ENCODE results near the gene CPLX1. TPM values are rescaled to one million over a fixed set of nuclear protein-coding genes. Genes with fewer than 3 reads are reported as not detected.

CPLX1 gene
- total and polyA plus RNA-seq, 7 donors, result 0.44 to 2.3 (median 1.4) TPM

- Histone ChIP-seq H3K4me1 (peaks cover 5% of the 10 kb centered on the region), H3K36me3 (ENCODE audit: insufficient read depth in 1 of 2, low read depth in 1 of 2) (peaks cover 2 to 70% of the 10 kb centered on the region in 2 donors), H3K27ac (no peak overlapping the region), H3K4me3 (no peak overlapping the region), H3K9me3 (no peaks in the 10 kb centered on the region), H3K27me3 (ENCODE audit: insufficient read depth in 3 of 3, low read length in 2 of 3) (no peaks in the 10 kb centered on the region)
- intact Hi-C loops (cut with DNase I), result no loop called here
- TF ChIP-seq, protein P1, sequence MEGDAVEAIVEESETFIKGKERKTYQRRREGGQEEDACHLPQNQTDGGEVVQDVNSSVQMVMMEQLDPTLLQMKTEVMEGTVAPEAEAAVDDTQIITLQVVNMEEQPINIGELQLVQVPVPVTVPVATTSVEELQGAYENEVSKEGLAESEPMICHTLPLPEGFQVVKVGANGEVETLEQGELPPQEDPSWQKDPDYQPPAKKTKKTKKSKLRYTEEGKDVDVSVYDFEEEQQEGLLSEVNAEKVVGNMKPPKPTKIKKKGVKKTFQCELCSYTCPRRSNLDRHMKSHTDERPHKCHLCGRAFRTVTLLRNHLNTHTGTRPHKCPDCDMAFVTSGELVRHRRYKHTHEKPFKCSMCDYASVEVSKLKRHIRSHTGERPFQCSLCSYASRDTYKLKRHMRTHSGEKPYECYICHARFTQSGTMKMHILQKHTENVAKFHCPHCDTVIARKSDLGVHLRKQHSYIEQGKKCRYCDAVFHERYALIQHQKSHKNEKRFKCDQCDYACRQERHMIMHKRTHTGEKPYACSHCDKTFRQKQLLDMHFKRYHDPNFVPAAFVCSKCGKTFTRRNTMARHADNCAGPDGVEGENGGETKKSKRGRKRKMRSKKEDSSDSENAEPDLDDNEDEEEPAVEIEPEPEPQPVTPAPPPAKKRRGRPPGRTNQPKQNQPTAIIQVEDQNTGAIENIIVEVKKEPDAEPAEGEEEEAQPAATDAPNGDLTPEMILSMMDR (IDR thresholded peaks at IDR 0.05), result no peak
- ATAC-seq (no peak), DNase-seq (peak in 1 of 2 donors; percentile 26)
- WGBS, 3 donors, result 89 to 93% (median 92%) methylated on average over 15 of the region's 15 CpGs
Measured at GRCh38 chr4:768076-768475, 57.9 kb downstream of the CPLX1 start.

DNA sequence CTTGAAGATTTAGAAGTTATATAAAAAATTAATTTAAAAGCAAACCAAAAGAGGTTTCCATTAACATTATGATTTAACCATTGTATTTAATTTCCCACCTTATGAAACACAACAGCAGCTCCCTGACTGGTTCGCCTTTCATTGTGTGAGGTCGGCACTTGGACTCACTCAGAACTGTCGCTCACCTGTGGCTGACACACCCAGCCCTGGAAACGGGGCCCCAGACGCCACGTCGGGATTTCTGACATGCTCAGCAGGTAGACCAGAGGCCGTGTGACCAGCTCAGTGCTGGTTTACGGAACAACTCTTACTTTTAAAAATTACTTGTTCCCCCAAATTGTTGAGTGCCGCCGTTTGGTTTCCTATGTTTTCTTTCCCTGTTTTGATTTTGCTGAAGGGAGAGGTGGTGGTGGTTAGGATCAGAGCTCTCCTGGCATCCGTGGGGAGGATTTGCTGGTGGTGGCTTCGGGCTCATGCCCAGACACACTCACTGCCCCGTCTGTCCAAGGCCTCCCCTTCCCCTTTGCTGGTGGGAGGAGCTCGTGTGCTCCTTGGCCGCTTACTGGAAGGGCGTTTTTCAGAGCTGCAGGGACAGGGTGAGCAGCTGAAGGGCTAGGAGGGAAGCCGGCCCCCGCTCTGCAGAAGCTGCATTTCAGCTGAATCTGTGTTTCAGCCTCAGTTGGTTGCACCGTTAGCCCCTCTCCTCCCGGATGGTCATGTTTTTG is 59.2 kb downstream of the CPLX1 start:
- 74 to 78% (median 75%) methylated on average over 21 of the region's 21 CpGs for WGBS, 3 donors
- ATAC-seq, result no peak
- intact Hi-C loops (cut with DNase I), result no loop called here
- Histone ChIP-seq H3K27me3 (ENCODE audit: insufficient read depth in 3 of 3, low read length in 2 of 3) (no peaks in the 10 kb centered on the region), H3K4me3 (no peak overlapping the region), H3K27ac (no peak overlapping the region), H3K4me1 (no peaks in the 10 kb centered on the region), H3K9me3 (no peaks in the 10 kb centered on the region), H3K36me3 (ENCODE audit: insufficient read depth in 1 of 2, low read depth in 1 of 2) (peaks cover 2 to 82% of the 10 kb centered on the region in 2 donors)
- DNase-seq, result peak in 1 of 2 donors; percentile 39
- TF ChIP-seq, protein P1 (IDR thresholded peaks at IDR 0.05), result no peak

DNA sequence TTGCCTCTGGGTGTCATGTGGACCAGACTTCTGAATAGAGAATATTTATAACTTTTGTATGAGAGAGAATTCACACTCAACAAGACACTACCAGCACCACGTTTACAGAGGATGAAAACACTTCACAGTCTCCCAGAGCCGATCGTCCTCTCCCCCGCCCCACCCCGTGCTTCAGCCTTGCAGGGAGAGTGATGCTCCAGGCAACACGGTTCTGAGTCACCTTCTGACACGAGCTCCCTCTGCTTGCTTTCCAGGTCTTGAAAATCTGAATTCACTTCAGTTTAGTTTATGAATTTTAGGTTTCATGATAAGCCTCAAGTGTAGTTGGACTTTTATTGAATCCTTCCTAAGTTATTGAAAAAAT is 59.8 kb downstream of the CPLX1 start:
- H3K4me1 ChIP-seq, result no peaks in the 10 kb centered on the region
- 67 to 82% (median 76%) methylated on average over 7 of the region's 7 CpGs for WGBS, 3 donors
- ATAC-seq, result peak in 1 of 4 donors; percentile 23
- peaks cover 2 to 84% of the 10 kb centered on the region in 2 donors for H3K36me3 ChIP-seq (ENCODE audit: insufficient read depth in 1 of 2, low read depth in 1 of 2)
- intact Hi-C loops (cut with DNase I), result no loop called here
- H3K27ac ChIP-seq, result no peak overlapping the region
- no peaks in the 10 kb centered on the region for H3K9me3 ChIP-seq
- TF ChIP-seq, protein P1 (IDR thresholded peaks at IDR 0.05), result no peak
- peak in 1 of 2 donors; percentile 14 for DNase-seq
- H3K27me3 ChIP-seq (ENCODE audit: insufficient read depth in 3 of 3, low read length in 2 of 3), result no peaks in the 10 kb centered on the region
- no peak overlapping the region for H3K4me3 ChIP-seq

GRCh38 chr4:764405-765169 is 61.3 kb downstream of the CPLX1 start:
- Histone ChIP-seq H3K4me3 (no peak overlapping the region), H3K27me3 (ENCODE audit: insufficient read depth in 3 of 3, low read length in 2 of 3) (no peaks in the 10 kb centered on the region), H3K36me3 (ENCODE audit: insufficient read depth in 1 of 2, low read depth in 1 of 2) (peaks cover 2 to 78% of the 10 kb centered on the region in 2 donors), H3K9me3 (no peaks in the 10 kb centered on the region), H3K4me1 (no peaks in the 10 kb centered on the region), H3K27ac (no peak overlapping the region)
- ATAC-seq (peak in 2 of 4 donors; percentile 6 to 10), DNase-seq (peak; percentile 14 to 26)
- intact Hi-C loops (cut with DNase I), result no loop called here
- 90 to 94% (median 93%) methylated on average over 16 of the region's 16 CpGs for WGBS, 3 donors
- TF ChIP-seq, protein P1 (IDR thresholded peaks at IDR 0.05), result no peak

Data from psoas muscle (tissue), 8 donors.